ENCODE results near the gene CWC27. TPM values are rescaled to one million over a fixed set of nuclear protein-coding genes. Genes with fewer than 3 reads are reported as not detected.

The CWC27 gene
- total RNA-seq, 4 donors from 2014 or later = 9.6 to 18.4 (median 12.6) TPM

GRCh38 chr5:64836190-64836755, 67.5 kb downstream of the CWC27 start:
- no peak for TF ChIP-seq CTCF (IDR thresholded peaks at IDR 0.05)
- ATAC-seq (ENCODE audit: low FRiP score) = no peak
- DNase-seq (ENCODE audit: low spot score) = no peak

- TF ChIP-seq CTCF (IDR thresholded peaks at IDR 0.05) = no peak
- DNase-seq (ENCODE audit: low spot score) = no peak
- ATAC-seq (ENCODE audit: low FRiP score) = no peak
Measured at GRCh38 chr5:64836786-64837185, 68.1 kb downstream of the CWC27 start.

- TF ChIP-seq CTCF (IDR thresholded peaks at IDR 0.05) = no peak
- no peak for ATAC-seq (ENCODE audit: low FRiP score)
- no peak for DNase-seq (ENCODE audit: low spot score)
Measured at GRCh38 chr5:64838376-64838775, 69.6 kb downstream of the CWC27 start.

GRCh38 chr5:64838803-64839202, 70.1 kb downstream of the CWC27 start:
- ATAC-seq (ENCODE audit: low FRiP score) = no peak
- no peak for TF ChIP-seq CTCF (IDR thresholded peaks at IDR 0.05)
- DNase-seq (ENCODE audit: low spot score) = no peak

GRCh38 chr5:64839936-64840335, 71.2 kb downstream of the CWC27 start:
- ATAC-seq (ENCODE audit: low FRiP score) = no peak
- no peak for DNase-seq (ENCODE audit: low spot score)
- TF ChIP-seq CTCF (IDR thresholded peaks at IDR 0.05) = no peak

- DNase-seq (ENCODE audit: low spot score) = no peak
- ATAC-seq (ENCODE audit: low FRiP score) = no peak
- no peak for TF ChIP-seq CTCF (IDR thresholded peaks at IDR 0.05)
Measured at GRCh38 chr5:64840958-64841357, 72.2 kb downstream of the CWC27 start.

GRCh38 chr5:64853777-64854176, 85.0 kb downstream of the CWC27 start:
- TF ChIP-seq CTCF (IDR thresholded peaks at IDR 0.05) = no peak
- DNase-seq (ENCODE audit: low spot score) (no peak), ATAC-seq (ENCODE audit: low FRiP score) (no peak)
